ENCODE measurements around the gene RGMB.

GRCh38 chr5:98753507-98753906 lies 20.0 kb upstream of the RGMB start:
- TF ChIP-seq CTCF (conservative IDR thresholded peaks at IDR 0.05; ENCODE audit: low read depth, low read length) (no peak), EZH2 (IDR thresholded peaks at IDR 0.05; ENCODE audit: borderline replicate concordance, low read depth, low read length, poor library complexity, severe bottlenecking) (no peak)

Data from A673 (cell line).